ENCODE data around the gene SLC16A2. TPM values are rescaled to one million over a fixed set of nuclear protein-coding genes. Genes with fewer than 3 reads are reported as not detected.
A peak's percentile ranks its signal among the peaks of the same experiment; 100 is the strongest.
"Not testable (repeated sequence)": the region's sequence is repeated elsewhere in the genome, so short reads cannot be mapped to it uniquely, and the experiment has no call there.

Gene SLC16A2
- total RNA-seq, 6 experiments from 2014 or later: 40.4 to 68.5 (median 48.1) TPM

GRCh38 chrX:74461384-74461783 is 40.1 kb downstream of the SLC16A2 start:
- no peak for DNase-seq
- Mint-ChIP-seq H3K4me1 (ENCODE audit: low read depth) (peaks cover 20% of the 10 kb centered on the region), H3K27me3 (ENCODE audit: insufficient read depth) (peaks cover 4% of the 10 kb centered on the region), H3K9me3 (no peaks in the 10 kb centered on the region), H3K27ac (no peak overlapping the region), H3K36me3 (ENCODE audit: low read depth) (no peaks in the 10 kb centered on the region), H3K4me3 (no peak overlapping the region)
- TF ChIP-seq CTCF (IDR thresholded peaks at IDR 0.05): no peak

- no peak for TF ChIP-seq CTCF (IDR thresholded peaks at IDR 0.05)
- Mint-ChIP-seq H3K27ac (no peak overlapping the region), H3K4me1 (ENCODE audit: low read depth) (peaks cover 11% of the 10 kb centered on the region), H3K9me3 (no peaks in the 10 kb centered on the region), H3K36me3 (ENCODE audit: low read depth) (no peaks in the 10 kb centered on the region; the same call in 1 of the 2 replicates), H3K4me3 (no peak overlapping the region), H3K27me3 (ENCODE audit: insufficient read depth) (peaks cover 3% of the 10 kb centered on the region)
- no peak for DNase-seq
Measured at GRCh38 chrX:74464722-74465121, 43.4 kb downstream of the SLC16A2 start.

- peak; percentile 2 for DNase-seq
- no peaks in the 10 kb centered on the region; the same call in 1 of the 2 replicates for H3K36me3 Mint-ChIP-seq (ENCODE audit: low read depth)
- no peak overlapping the region for H3K4me3 Mint-ChIP-seq
- peaks cover 8% of the 10 kb centered on the region for H3K4me1 Mint-ChIP-seq (ENCODE audit: low read depth)
- peaks cover 3% of the 10 kb centered on the region for H3K27me3 Mint-ChIP-seq (ENCODE audit: insufficient read depth)
- H3K27ac Mint-ChIP-seq: no peak overlapping the region
- no peak for TF ChIP-seq CTCF (IDR thresholded peaks at IDR 0.05)
- H3K9me3 Mint-ChIP-seq: no peaks in the 10 kb centered on the region
Measured at GRCh38 chrX:74465424-74465823, 44.1 kb downstream of the SLC16A2 start.

- Mint-ChIP-seq H3K9me3 (no peaks in the 10 kb centered on the region), H3K4me1 (ENCODE audit: low read depth) (peaks cover 17% of the 10 kb centered on the region), H3K36me3 (ENCODE audit: low read depth) (no peaks in the 10 kb centered on the region; the same call in 1 of the 2 replicates), H3K27ac (peak overlapping the region; percentile 9; the same call in 1 of the 2 replicates), H3K27me3 (ENCODE audit: insufficient read depth) (no peaks in the 10 kb centered on the region; the same call in 1 of the 2 replicates), H3K4me3 (no peak overlapping the region)
- DNase-seq: no peak
- no peak for TF ChIP-seq CTCF (IDR thresholded peaks at IDR 0.05)
Measured at GRCh38 chrX:74467656-74468055, 46.4 kb downstream of the SLC16A2 start.

GRCh38 chrX:74473116-74473515 is 51.8 kb downstream of the SLC16A2 start:
- H3K9me3 Mint-ChIP-seq; H3K36me3 Mint-ChIP-seq (ENCODE audit: low read depth); H3K4me3 Mint-ChIP-seq; H3K27me3 Mint-ChIP-seq (ENCODE audit: insufficient read depth); DNase-seq; H3K27ac Mint-ChIP-seq: not testable (repeated sequence)
- peaks cover 20% of the 10 kb centered on the region for H3K4me1 Mint-ChIP-seq (ENCODE audit: low read depth)

GRCh38 chrX:74490247-74490646 is 69.0 kb downstream of the SLC16A2 start:
- no peaks in the 10 kb centered on the region for H3K4me1 Mint-ChIP-seq (ENCODE audit: low read depth)

More at GRCh38 chrX:74490247-74490646, 69.0 kb downstream of the SLC16A2 start:
- H3K27me3 Mint-ChIP-seq (ENCODE audit: insufficient read depth): no peaks in the 10 kb centered on the region
- H3K27ac Mint-ChIP-seq: no peak overlapping the region
- TF ChIP-seq CTCF (IDR thresholded peaks at IDR 0.05): no peak
- no peak for DNase-seq
- H3K36me3 Mint-ChIP-seq (ENCODE audit: low read depth): no peaks in the 10 kb centered on the region
- H3K9me3 Mint-ChIP-seq: no peaks in the 10 kb centered on the region
- H3K4me3 Mint-ChIP-seq: no peak overlapping the region
